Neural crest cell (in vitro differentiated cells): Measurements from ENCODE around the gene TMEM245. TPM values are rescaled to one million over a fixed set of nuclear protein-coding genes. Genes with fewer than 3 reads are reported as not detected.

ENCODE experiments used
- DNase-seq: peaks from one replicate; pipeline ENCODE4 v3.0.0; 2021; ENCODE audit warnings: low read depth, mixed read lengths, low spot score
- H3K27ac Mint-ChIP-seq: one replicate; pipeline ENCODE4 v1.8.0; 2021; ENCODE audit warnings: mild to moderate bottlenecking, mixed read lengths; ENCODE audit not compliant: unreplicated experiment
- H3K27me3 Mint-ChIP-seq: 2 replicates; pipeline ENCODE4 v1.8.0; 2021; ENCODE audit warnings: low read depth, mild to moderate bottlenecking, mixed read lengths
- H3K36me3 Mint-ChIP-seq: 2 replicates; pipeline ENCODE4 v1.8.0; 2021; ENCODE audit warnings: low read depth, mild to moderate bottlenecking, mixed read lengths
- H3K4me1 Mint-ChIP-seq: 2 replicates; pipeline ENCODE4 v1.8.0; 2021; ENCODE audit warnings: mixed read lengths
- H3K4me3 Mint-ChIP-seq: one replicate; pipeline ENCODE4 v1.8.0; 2021; ENCODE audit warnings: mild to moderate bottlenecking, mixed read lengths
- H3K9me3 Mint-ChIP-seq: 2 replicates; pipeline ENCODE4 v1.8.0; 2021; ENCODE audit warnings: mixed read lengths
- total RNA-seq: library from RNA; stranded (reverse); gene quantifications from 2 replicates; pipeline ENCODE4 v1.2.1, GENCODE V29; 2021
- TF ChIP-seq, protein P1 (sequence below): fragments of 200-600 bp; sonication (generic); conservative IDR thresholded peaks from 2 replicates; pipeline ENCODE4 v1.5.0; 2021; ENCODE audit warnings: antibody characterized with exemption, mild to moderate bottlenecking

The TMEM245 gene
- total RNA-seq, 1 donor from 2014 or later = 38.7 TPM

- H3K4me1 Mint-ChIP-seq = peaks cover 26% of the 10 kb centered on the region
- H3K27ac Mint-ChIP-seq = no peak overlapping the region
- peaks cover 10% of the 10 kb centered on the region for H3K36me3 Mint-ChIP-seq
- H3K4me3 Mint-ChIP-seq = no peak overlapping the region
- peaks cover 4% of the 10 kb centered on the region for H3K9me3 Mint-ChIP-seq
- TF ChIP-seq, protein P1, sequence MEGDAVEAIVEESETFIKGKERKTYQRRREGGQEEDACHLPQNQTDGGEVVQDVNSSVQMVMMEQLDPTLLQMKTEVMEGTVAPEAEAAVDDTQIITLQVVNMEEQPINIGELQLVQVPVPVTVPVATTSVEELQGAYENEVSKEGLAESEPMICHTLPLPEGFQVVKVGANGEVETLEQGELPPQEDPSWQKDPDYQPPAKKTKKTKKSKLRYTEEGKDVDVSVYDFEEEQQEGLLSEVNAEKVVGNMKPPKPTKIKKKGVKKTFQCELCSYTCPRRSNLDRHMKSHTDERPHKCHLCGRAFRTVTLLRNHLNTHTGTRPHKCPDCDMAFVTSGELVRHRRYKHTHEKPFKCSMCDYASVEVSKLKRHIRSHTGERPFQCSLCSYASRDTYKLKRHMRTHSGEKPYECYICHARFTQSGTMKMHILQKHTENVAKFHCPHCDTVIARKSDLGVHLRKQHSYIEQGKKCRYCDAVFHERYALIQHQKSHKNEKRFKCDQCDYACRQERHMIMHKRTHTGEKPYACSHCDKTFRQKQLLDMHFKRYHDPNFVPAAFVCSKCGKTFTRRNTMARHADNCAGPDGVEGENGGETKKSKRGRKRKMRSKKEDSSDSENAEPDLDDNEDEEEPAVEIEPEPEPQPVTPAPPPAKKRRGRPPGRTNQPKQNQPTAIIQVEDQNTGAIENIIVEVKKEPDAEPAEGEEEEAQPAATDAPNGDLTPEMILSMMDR = no peak
- DNase-seq = no peak
- H3K27me3 Mint-ChIP-seq = no peaks in the 10 kb centered on the region
These were observed 11.4 kb downstream of the TMEM245 start for GRCh38 chr9:109108318-109108717.

DNA sequence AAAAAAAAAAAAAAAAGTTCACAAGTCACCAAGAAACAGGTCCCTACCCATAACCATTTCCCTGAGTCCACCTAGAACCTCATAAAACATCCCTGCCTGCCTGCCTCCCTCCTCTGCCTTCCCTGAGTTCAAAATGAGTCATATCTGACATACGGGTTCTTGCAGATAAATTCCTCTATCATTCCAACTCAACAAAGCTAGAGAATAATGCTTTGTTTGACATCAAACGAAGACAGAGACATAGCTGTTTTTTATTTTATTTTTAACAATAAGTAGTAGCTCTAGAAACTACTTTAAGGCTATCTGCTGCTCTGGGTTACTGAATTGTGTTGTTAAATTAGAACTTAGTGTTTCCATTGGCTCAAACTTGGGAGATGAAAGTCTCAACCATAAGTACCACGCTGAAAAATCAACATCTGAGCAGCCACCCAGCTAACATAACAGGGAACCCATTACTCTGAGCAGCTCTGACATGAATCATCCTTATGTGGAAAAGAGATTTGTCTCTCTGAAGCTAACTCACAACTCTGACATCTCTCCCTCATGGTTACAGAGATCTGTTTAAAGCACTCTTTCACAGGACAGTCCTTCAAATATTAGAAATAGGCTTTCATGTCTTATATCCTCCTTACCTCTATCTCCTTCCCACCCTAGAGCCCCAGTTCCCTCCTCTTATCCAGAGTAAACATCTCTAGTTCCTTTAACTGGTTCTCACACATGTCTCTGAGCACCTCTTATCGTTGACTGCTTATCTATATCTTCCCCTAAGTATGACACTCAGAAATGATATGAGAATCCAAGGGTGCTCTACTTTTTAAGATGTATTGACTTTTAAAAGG lies 12.1 kb downstream of the TMEM245 start:
- Mint-ChIP-seq H3K36me3 (peaks cover 17% of the 10 kb centered on the region), H3K4me3 (no peak overlapping the region), H3K4me1 (peaks cover 25% of the 10 kb centered on the region), H3K27me3 (no peaks in the 10 kb centered on the region), H3K9me3 (peaks cover 4% of the 10 kb centered on the region), H3K27ac (peak overlapping the region; percentile 83)
- DNase-seq = no peak
- TF ChIP-seq, protein P1 = no peak

- Mint-ChIP-seq H3K27me3 (no peaks in the 10 kb centered on the region), H3K27ac (no peak overlapping the region), H3K4me1 (peaks cover 20% of the 10 kb centered on the region), H3K36me3 (peaks cover 25% of the 10 kb centered on the region), H3K9me3 (peaks cover 4% of the 10 kb centered on the region), H3K4me3 (no peak overlapping the region)
- TF ChIP-seq, protein P1 = no peak
- DNase-seq = no peak
These were observed 17.9 kb downstream of the TMEM245 start for GRCh38 chr9:109101810-109102209.

GRCh38 chr9:109101202-109101595 lies 18.5 kb downstream of the TMEM245 start:
- H3K4me3 Mint-ChIP-seq = no peak overlapping the region
- DNase-seq = no peak
- H3K9me3 Mint-ChIP-seq = peaks cover 4% of the 10 kb centered on the region
- peaks cover 26% of the 10 kb centered on the region for H3K36me3 Mint-ChIP-seq
- peaks cover 21% of the 10 kb centered on the region for H3K4me1 Mint-ChIP-seq
- H3K27ac Mint-ChIP-seq = no peak overlapping the region
- H3K27me3 Mint-ChIP-seq = no peaks in the 10 kb centered on the region
- TF ChIP-seq, protein P1 = no peak

GRCh38 chr9:109100543-109101201 lies 19.1 kb downstream of the TMEM245 start:
- no peak overlapping the region for H3K4me3 Mint-ChIP-seq
- H3K4me1 Mint-ChIP-seq = peaks cover 21% of the 10 kb centered on the region
- no peak overlapping the region for H3K27ac Mint-ChIP-seq

More at GRCh38 chr9:109100543-109101201, 19.1 kb downstream of the TMEM245 start:
- DNase-seq = no peak
- TF ChIP-seq, protein P1 = no peak
- Mint-ChIP-seq H3K36me3 (peaks cover 26% of the 10 kb centered on the region), H3K9me3 (peaks cover 4% of the 10 kb centered on the region), H3K27me3 (no peaks in the 10 kb centered on the region)
